ENCODE data around the gene CTAG1B.

The CTAG1B gene

GRCh38 chrX:154598656-154599055 is 20.4 kb downstream of the CTAG1B start:
- no peak for TF ChIP-seq POLR2AphosphoS5 (IDR thresholded peaks at IDR 0.05; ENCODE audit: low read depth, low read length)
- no peak for TF ChIP-seq REST (IDR thresholded peaks at IDR 0.05; ENCODE audit: insufficient read depth in 1 of 2, low read depth in 2 of 2, low read length in 2 of 2)
- no peak for TF ChIP-seq SIN3A (IDR thresholded peaks at IDR 0.05; ENCODE audit: borderline replicate concordance, insufficient read depth, low read length)
- no peak for TF ChIP-seq FOXP2 (optimal IDR thresholded peaks at IDR 0.05; ENCODE audit: borderline replicate concordance, extremely low read depth, extremely low read length, insufficient read depth)
- TF ChIP-seq TAF1 (IDR thresholded peaks at IDR 0.05; ENCODE audit: borderline replicate concordance, insufficient read depth, low read length), result no peak

- no peak for TF ChIP-seq REST (IDR thresholded peaks at IDR 0.05; ENCODE audit: insufficient read depth in 1 of 2, low read depth in 2 of 2, low read length in 2 of 2)
- no peak for TF ChIP-seq FOXP2 (optimal IDR thresholded peaks at IDR 0.05; ENCODE audit: borderline replicate concordance, extremely low read depth, extremely low read length, insufficient read depth)
- no peak for TF ChIP-seq SIN3A (IDR thresholded peaks at IDR 0.05; ENCODE audit: borderline replicate concordance, insufficient read depth, low read length)
- no peak for TF ChIP-seq POLR2AphosphoS5 (IDR thresholded peaks at IDR 0.05; ENCODE audit: low read depth, low read length)
- TF ChIP-seq TAF1 (IDR thresholded peaks at IDR 0.05; ENCODE audit: borderline replicate concordance, insufficient read depth, low read length), result no peak
These were observed 21.9 kb downstream of the CTAG1B start for GRCh38 chrX:154597221-154597620.

GRCh38 chrX:154596290-154596929 is 22.7 kb downstream of the CTAG1B start:
- TF ChIP-seq SIN3A (IDR thresholded peaks at IDR 0.05; ENCODE audit: borderline replicate concordance, insufficient read depth, low read length) (no peak), FOXP2 (optimal IDR thresholded peaks at IDR 0.05; ENCODE audit: borderline replicate concordance, extremely low read depth, extremely low read length, insufficient read depth) (no peak), POLR2AphosphoS5 (IDR thresholded peaks at IDR 0.05; ENCODE audit: low read depth, low read length) (no peak), TAF1 (IDR thresholded peaks at IDR 0.05; ENCODE audit: borderline replicate concordance, insufficient read depth, low read length) (no peak), REST (IDR thresholded peaks at IDR 0.05; ENCODE audit: insufficient read depth in 1 of 2, low read depth in 2 of 2, low read length in 2 of 2) (no peak)

- no peak for TF ChIP-seq SIN3A (IDR thresholded peaks at IDR 0.05; ENCODE audit: borderline replicate concordance, insufficient read depth, low read length)
- no peak for TF ChIP-seq TAF1 (IDR thresholded peaks at IDR 0.05; ENCODE audit: borderline replicate concordance, insufficient read depth, low read length)
- TF ChIP-seq REST (IDR thresholded peaks at IDR 0.05; ENCODE audit: insufficient read depth in 1 of 2, low read depth in 2 of 2, low read length in 2 of 2), result no peak
- no peak for TF ChIP-seq POLR2AphosphoS5 (IDR thresholded peaks at IDR 0.05; ENCODE audit: low read depth, low read length)
- no peak for TF ChIP-seq FOXP2 (optimal IDR thresholded peaks at IDR 0.05; ENCODE audit: borderline replicate concordance, extremely low read depth, extremely low read length, insufficient read depth)
These were observed 23.4 kb downstream of the CTAG1B start for GRCh38 chrX:154595559-154596249.
